ENCODE data around the gene YIPF2.
"Not testable (repeated sequence)": the region's sequence is repeated elsewhere in the genome, so short reads cannot be mapped to it uniquely, and the experiment has no call there.

YIPF2 gene

GRCh38 chr19:10908380-10908960, 20.0 kb downstream of the YIPF2 start:
- DNase-seq = no peak

DNA sequence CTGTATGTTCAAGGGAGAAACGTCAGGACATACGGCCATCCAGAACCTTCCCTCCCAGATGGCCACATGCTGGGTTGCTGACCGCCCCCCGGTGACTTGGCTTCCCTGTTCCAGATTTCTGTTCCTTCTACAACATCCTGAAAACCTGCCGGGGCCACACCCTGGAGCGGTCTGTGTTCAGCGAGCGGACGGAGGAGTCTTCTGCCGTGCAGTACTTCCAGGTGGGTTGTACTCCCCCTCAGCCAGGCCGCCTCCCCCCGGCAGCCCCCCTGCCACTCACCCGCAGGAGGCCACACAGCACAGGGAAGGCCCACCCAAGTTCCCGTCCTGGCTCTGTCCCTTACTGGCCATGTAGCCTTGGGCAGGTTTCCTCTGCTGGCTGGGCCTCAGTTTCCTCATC, 20.5 kb downstream of the YIPF2 start:
- DNase-seq = no peak

GRCh38 chr19:10899151-10899653, 29.2 kb downstream of the YIPF2 start:
- no peak for DNase-seq

DNA sequence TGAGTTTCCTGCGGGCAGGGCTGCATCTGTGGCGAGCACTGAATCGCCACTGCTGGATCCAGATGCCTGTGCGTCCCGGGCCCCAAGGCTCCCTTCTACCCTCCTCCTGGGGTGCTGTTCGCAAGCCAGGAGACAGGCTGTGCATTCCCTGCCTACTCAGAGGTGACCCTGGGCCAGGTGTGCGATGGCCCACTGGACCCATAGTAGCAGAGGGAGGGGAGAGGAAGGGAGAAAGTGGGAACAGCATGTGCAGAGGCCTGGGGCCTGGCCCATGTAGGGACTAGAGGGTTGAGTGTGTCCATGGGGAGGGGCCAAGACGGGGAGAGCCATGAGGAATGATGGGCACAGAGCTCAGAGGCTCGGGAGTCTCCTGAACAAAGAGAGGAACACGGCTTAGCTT, 29.8 kb downstream of the YIPF2 start:
- no peak for DNase-seq

- peak; percentile 58 to 75 (median 74) for DNase-seq
Observed at GRCh38 chr19:10896851-10897526, 31.4 kb downstream of the YIPF2 start.

DNA sequence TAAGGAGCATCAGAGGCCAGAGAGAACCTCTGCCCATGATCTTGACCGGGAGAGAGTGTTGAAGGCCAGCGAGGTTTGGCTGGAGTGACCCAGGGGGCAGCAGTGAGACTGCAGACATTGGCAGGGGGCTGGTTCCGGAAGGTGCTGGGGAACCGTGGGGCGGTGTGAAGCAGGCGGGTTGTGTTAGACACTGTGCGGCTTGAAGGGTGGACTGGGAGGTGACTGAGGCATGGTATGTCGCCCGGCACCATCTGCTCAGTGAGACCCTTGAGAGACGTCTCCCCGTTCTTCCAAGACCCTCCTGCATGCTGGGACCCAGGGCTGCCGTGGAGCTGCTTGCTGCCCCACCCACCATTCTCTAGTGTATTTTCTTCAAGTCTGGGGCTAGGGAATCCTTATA, 32.5 kb downstream of the YIPF2 start:
- no peak for DNase-seq

DNA sequence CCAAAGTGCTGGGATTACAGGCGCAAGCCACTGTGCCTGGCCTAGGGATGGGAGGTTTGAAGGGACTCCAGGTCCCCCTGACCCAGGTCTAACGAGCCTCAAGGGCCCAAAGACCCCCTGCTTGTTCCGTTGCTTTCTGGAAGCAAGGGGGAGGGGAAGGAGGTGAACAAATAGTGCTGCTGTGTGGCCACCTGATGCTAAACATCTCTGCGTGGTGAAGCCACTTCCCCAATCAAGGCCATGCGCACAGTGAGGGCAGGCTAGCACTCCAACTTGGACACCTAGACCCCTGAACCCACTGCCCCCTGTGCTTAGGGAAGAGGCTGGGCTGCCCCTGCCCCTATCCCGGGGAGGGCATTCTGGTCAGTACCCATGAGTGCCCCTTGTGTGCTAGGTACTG, 33.1 kb downstream of the YIPF2 start:
- DNase-seq = no peak

DNA sequence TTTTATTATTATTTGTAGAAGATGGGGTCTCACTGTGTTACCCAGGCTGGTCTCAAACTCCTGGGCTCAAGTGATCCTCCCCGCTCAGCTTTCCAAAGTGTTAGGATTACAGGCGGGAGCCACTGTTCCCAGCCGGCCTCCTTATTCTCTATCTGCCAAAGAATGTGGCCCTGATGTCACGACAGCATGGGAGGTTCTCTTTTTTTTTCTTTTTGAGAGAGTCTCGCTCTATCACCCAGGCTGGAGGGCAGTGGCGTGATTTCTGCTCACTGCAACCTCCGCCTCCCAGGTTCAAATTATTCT, 33.6 kb downstream of the YIPF2 start:
- DNase-seq = no peak

- no peak for DNase-seq
Observed at GRCh38 chr19:10892256-10892655, 36.2 kb downstream of the YIPF2 start.

GRCh38 chr19:10891405-10892086, 36.9 kb downstream of the YIPF2 start:
- DNase-seq = no peak

DNA sequence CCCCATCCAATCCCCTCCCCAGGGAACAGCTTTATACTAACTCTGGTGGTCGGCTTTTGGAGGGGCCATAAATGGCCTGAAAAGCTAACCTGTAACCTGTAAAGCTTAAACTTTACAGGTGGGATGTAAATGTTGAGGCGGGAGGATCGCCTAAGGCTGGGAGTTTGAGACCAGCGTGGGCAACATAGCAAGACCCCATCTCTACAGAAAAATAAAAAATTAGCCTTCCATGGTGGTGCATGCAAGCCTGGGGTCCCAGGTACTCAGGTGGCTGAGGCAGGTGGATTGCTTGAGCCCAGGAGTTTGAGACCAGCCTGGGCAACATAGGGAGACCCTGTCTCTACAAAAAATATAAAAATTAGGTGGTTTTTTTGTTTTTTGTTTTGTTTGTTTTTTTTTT, 38.6 kb downstream of the YIPF2 start:
- no peak for DNase-seq

GRCh38 chr19:10888421-10888866, 40.0 kb downstream of the YIPF2 start:
- DNase-seq = no peak

- DNase-seq = no peak
Observed at GRCh38 chr19:10887616-10888367, 40.6 kb downstream of the YIPF2 start.

DNA sequence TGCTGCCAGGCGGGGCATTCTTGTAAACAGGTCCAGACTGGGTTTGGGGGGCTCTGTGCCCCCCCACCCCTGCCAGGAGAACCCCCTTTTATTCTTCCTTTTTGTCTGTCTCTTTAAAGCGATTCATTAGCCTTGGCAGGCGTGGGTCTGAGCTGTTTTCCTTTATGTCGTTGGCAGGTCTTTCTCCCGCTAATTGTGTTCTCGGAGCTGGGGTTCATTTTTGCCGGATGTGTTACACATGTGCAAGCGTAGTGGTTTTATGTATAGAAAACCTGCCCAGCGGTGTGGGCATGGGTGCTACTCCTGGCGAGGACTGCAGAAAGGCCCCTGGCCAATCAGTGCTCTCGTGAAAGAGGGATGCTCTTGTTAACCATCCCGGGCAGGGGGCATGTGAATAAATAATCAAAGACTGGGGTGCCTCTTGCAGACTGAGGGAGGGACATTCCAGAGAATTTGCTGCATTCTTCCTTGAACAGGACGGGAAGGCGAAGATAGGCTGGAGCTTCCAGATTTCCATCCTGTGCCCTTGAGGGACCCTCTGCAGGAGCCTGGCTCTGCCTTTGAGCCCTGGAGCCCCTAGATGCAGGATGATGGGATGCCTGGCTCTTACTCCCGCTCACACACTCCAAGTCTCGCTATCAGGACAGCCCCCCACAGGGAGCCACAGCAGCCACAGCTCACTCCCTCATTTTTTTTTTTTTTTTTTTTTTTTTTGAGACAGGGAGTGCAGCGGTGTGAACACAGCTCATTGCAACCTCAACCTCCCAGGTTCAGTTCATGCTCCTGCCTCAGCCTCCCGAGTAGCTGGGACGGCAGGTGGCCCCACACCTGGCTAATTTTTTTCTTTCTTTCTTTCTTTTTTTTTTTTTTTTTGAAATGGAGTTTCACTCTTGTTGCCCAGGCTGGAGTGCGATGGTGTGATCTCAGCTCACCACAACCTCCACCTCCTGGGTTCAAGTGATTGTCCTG, 43.0 kb downstream of the YIPF2 start:
- no peak for DNase-seq

DNA sequence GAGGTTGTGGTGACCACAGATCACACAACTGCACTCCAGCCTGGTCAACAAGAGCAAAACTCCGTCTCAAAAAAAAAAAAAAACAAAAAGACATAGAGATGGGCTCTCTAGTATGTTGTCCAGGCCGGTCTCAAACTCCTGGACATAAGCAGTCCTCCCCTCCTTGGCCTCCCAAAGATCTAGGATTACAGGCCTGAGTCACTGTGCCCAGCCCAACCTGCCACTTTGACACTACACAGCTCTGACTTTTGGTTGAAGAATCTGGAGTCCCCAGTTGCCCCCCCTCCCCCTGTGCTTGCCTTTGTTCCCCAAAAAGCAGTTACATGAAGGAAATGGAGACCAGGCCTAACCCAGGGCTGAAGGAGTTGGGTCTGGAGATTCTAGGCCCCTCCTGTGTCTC, 44.2 kb downstream of the YIPF2 start:
- peak in 1 of 4 experiments; percentile 22 for DNase-seq

DNA sequence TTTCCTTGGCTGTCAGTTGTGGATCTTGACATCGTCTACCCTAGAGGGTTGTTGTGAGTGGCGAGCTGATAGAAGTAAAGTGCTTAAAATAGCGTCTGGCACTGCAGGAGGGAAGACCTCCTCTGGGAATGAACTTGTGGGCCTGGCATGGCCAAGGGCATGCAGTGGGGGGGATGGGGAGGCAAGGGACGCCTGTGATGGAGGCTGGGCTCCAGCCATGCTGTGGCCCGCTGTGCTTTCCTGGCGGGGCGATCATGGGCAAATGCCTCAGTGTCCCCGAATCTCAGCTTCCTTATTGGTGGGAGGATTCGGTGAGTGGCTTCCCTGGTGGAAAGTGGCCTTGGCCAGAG, 46.4 kb downstream of the YIPF2 start:
- DNase-seq = no peak

GRCh38 chr19:10881403-10882107, 46.9 kb downstream of the YIPF2 start:
- DNase-seq = no peak

DNA sequence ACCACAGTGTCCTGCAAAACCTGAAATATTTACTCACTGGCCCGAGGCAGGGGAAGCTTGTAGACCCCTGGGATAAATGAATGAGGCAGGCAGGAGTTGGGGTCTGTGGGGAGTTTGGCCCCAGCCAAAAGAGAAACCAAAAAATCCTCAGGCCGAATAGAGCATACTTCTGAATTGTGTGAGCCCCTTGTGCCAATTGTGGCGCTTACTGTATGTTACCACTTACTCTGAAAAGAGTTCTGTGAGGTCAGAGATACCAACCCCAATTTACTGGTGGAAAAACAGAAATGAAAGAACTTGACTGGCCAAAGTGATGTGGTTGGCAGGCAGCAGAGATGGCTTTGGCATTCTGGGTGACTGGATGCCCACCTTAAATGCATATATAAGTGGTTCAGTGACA, 50.2 kb downstream of the YIPF2 start:
- no peak for DNase-seq

DNA sequence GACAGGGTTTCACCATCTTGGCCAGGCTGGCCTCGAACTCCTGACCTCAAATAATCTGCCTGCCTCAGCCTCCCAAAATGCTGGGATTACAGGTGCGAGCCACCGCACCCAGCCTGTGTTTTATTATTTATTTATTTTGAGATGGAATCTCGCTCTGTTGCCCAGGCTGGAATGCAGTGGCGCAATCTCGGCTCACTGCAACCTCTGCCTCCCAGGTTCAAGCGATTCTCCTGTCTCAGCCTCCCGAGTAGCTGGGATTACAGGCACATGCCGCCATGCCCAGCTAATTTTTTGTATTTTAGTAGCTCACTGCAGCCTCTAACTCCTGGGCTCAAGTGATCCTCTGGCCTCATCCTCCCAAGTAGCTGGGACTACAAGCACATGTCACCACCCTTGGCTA, 50.8 kb downstream of the YIPF2 start:
- not testable (repeated sequence) for DNase-seq

DNA sequence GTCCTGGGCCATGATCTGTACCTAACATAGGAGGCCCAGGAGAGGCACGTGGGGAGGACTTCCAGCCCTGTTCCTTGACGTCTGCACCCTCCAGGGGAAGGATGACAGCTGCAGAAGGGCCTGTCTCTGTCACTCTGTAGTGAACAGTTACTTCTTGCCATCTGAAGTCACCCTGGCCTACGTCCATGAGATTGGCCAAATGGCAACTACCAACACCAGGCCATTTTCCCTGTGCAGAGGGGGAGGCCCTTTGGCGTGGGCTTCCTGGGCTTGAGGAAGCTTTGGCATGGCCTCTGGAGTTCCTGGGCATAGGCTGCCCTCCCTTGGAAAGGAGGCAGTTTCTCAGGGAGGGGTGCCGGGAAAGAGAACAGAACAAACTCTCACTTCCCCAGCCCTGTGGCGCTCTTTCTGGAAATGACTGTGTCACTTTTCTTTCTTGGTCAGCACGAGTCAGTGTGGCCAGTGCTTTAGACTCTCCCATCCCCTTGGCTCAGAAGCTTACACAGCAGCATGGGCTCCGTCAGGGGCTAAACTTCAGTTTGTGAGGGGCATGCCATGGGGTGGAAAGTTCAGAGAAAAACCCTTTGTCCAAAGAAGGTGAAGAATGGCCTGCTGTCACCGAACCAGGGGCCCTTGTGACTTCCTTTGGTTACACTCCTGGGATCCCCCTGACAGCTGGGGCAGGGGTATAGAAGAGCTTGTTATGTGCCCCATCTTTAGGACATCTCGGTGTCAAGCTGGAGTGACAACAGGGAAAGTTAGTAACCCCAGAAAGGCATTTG, 51.8 kb downstream of the YIPF2 start:
- peak; percentile 68 to 77 (median 72) for DNase-seq

- DNase-seq = no peak
Observed at GRCh38 chr19:10874024-10874423, 54.4 kb downstream of the YIPF2 start.
